Pancreas (tissue), 10 donors: Measurements from ENCODE around the gene MECP2. TPM values are rescaled to one million over a fixed set of nuclear protein-coding genes. Genes with fewer than 3 reads are reported as not detected.

Experiments
- ATAC-seq, 4 donors: fragments of 200-7000 bp; cut with Tn5 transposase; one replicate each; pipeline versions ENCODE4 v1.8.0 to v1.9.1; 2020; ENCODE audit warnings: mild to moderate bottlenecking in 4 of 4, moderate library complexity in 4 of 4
- DNase-seq, 6 donors: peaks; one replicate each; pipeline ENCODE4 v3.0.0-alpha.2; 2020
- FAIRE-seq: peaks from 2 replicates; lab custom pipeline; 2012; peaks lifted over from hg19 to GRCh38; lab: Jason Lieb, UNC
- H3K27ac ChIP-seq, 4 donors: fragments of 200-600 bp; sonication (generic); 1 replicate in 3 of 4; 2 replicates in 1 of 4; pipeline versions ENCODE4 v1.5.0 to v1.8.0; 2020
- H3K27me3 ChIP-seq, 4 donors: fragments of 200-600 bp; one replicate each; pipeline ENCODE4 v1.8.0; 2021
- H3K36me3 ChIP-seq, 3 donors: fragments of 200-600 bp; sonication (generic) in 1 of 3; one replicate each; pipeline versions ENCODE4 v1.5.0 to v1.8.0; 2020 to 2021
- H3K4me1 ChIP-seq, 3 donors: fragments of 200-600 bp; one replicate each; pipeline ENCODE4 v1.8.0; 2021
- H3K4me3 ChIP-seq, 4 donors: fragments of 200-600 bp; sonication (generic) in 2 of 4; one replicate each; pipeline versions ENCODE4 v1.5.0 to v1.8.0; 2020 to 2021
- H3K9me3 ChIP-seq, 4 donors: fragments of 200-600 bp; one replicate each; pipeline ENCODE4 v1.8.0; 2021
- CTCF ChIP-seq, 4 donors: fragments of 200-600 bp; sonication (generic) in 3 of 4; IDR thresholded peaks; one replicate each; pipeline versions ENCODE4 v1.5.0 to v1.8.0; 2021; ENCODE audit warnings: antibody characterized with exemption in 4 of 4
- WGBS, 2 donors: extraction: QIAGEN DNeasy Blood & Tissue Kit; methylation state at CpG; one replicate each; pipeline ENCODE4 v1.1.7; 2013; 5-methylcytosine and 5-hydroxymethylcytosine counted together
- intact Hi-C, 3 donors: fragments of 100-400 bp; cut with DNase I; formaldehyde crosslinking; loops; one replicate each; pipeline versions ENCODE4 v1.11.1 to v1.14.2; 2022
- polyA plus RNA-seq, 2 donors: library from polyadenylated mRNA; stranded (reverse); fragments of 200-250 nt; gene quantifications; one replicate each; pipeline ENCODE4 v1.2.3, GENCODE V29; 2013
- total RNA-seq, 6 donors: library from RNA; stranded (reverse); fragmentation: NEBNext Ultra II Directional in 4 of 6; extraction: Animal tissue kit (Norgen Biotek cat#: 25700) in 4 of 6; gene quantifications; one replicate each; pipeline versions ENCODE4 v1.2.1 to v1.2.4, GENCODE V29; 2021 to 2023
- donor health status: healthy with polysubstance abuse.
- donor health status: DM: no; HTN: no; CAD: no; lungs with moderate emphysema.
- donor health status: DM: no; HTN: no; CAD: no.
- donor health status: control.
- donor health status: control.
- donor health status: Bipolar disorder and iron deficiency.
- donor health status: DM: yes; HTN: yes; CAD: no.
- donor health status: DM: no; HTN: no; CAD: no.
- donor health status: DM: no; HTN: no; CAD: no.
- donor health status: DM: yes; HTN: yes; CAD: no.

MECP2 gene
- total and polyA plus RNA-seq, 8 donors, result 17.7 to 30.8 (median 22.1) TPM

DNA sequence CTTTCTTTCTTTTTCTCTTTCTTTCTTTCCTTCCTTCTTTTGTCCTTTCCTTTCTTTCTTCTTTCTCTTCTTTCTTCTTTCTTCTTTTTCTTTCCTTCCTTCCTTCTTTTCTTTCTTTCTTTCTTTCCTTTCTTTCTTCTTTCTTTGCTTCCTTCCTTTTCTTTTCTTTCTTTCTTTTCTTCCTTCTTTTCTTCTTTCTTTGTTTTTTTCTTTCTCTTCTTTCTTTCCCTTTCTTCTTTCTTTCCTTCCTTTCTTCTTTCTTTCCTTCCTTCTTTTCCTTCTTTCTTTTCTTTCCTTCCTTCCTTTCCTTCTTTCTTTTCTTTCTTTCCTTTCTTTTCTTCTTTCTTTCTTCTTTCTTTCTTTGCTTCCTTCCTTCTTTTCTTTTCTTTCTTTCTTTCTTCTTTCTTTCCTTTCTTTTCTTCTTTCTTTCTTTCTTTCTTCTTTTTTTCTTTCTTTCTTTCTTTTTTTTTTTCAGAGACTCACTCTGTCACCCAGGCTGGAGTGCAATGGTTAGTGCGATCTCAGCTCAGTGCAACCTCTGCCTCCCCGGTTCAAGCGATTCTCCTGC, 106.4 kb downstream of the MECP2 start:
- no peaks in the 10 kb centered on the region for H3K9me3 ChIP-seq
- H3K36me3 ChIP-seq, result no peaks in the 10 kb centered on the region
- no peak for DNase-seq
- 95 to 100% methylated on average over 3 of the region's 3 CpGs for WGBS, 2 donors
- no peak overlapping the region for H3K4me3 ChIP-seq
- H3K27ac ChIP-seq, result no peak overlapping the region
- no peak for ATAC-seq
- intact Hi-C loops, result no loop called here
- no peak for TF ChIP-seq CTCF (IDR thresholded peaks at IDR 0.05)
- FAIRE-seq, result no peak
- peaks cover 0 to 12% (median 0%) of the 10 kb centered on the region in 4 donors for H3K27me3 ChIP-seq
- H3K4me1 ChIP-seq, result no peaks in the 10 kb centered on the region

DNA sequence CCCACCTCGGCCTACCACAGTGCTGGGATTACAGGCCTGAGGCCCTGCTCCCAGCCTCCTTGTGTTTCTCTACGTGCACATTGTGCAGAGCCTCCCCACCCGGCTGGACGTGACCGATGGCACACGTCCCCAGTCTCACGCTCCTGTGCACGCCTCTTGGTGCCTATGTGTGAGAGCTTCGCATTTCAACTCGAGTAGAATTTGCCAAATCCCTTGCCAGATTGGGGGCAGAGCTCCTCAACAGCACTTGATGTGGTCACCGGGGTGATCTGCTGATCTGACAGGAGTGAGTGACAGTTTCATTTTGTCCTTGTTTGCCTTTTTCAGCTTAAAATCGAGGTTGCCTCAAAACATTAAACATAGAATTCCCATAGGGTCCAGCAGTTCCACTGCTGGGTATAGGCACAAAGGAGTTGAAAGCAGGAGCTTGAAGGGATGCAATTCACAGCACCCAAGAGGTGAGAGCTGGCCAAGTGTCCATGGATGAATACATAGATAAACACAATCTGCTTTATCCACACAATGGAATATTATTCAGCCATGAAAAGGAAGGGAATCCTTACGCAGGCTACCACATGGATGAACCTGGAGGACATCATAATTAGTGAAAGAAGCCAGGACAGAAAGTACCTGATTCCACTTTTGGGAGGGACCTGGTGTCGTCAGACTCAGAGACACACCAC, 107.4 kb downstream of the MECP2 start:
- H3K27ac ChIP-seq, result no peak overlapping the region
- no peak overlapping the region for H3K4me3 ChIP-seq
- no peak for FAIRE-seq
- no peaks in the 10 kb centered on the region for H3K4me1 ChIP-seq
- H3K9me3 ChIP-seq, result no peaks in the 10 kb centered on the region
- DNase-seq, result no peak
- intact Hi-C loops, result no loop called here
- ATAC-seq, result no peak
- H3K27me3 ChIP-seq, result peaks cover 0 to 12% (median 0%) of the 10 kb centered on the region in 4 donors
- no peak for TF ChIP-seq CTCF (IDR thresholded peaks at IDR 0.05)
- 86 to 91% methylated on average over 14 of the region's 14 CpGs for WGBS, 2 donors
- H3K36me3 ChIP-seq, result no peaks in the 10 kb centered on the region

GRCh38 chrX:153988493-153988892, 109.0 kb downstream of the MECP2 start:
- WGBS, 2 donors, result 83 to 85% methylated on average over 12 of the region's 12 CpGs
- no peak for FAIRE-seq
- H3K27ac ChIP-seq, result no peak overlapping the region

GRCh38 chrX:153984351-153985178, 113.0 kb downstream of the MECP2 start:
- Histone ChIP-seq H3K4me1 (peaks cover 0 to 5% (median 0%) of the 10 kb centered on the region in 3 donors), H3K27me3 (no peaks in the 10 kb centered on the region), H3K27ac (no peak overlapping the region), H3K9me3 (no peaks in the 10 kb centered on the region), H3K36me3 (no peaks in the 10 kb centered on the region), H3K4me3 (no peak overlapping the region)
- FAIRE-seq, result no peak
- ATAC-seq, result peak in 2 of 4 donors; percentile 5 to 8
- WGBS, 2 donors, result 58 to 59% methylated on average over 20 of the region's 20 CpGs
- TF ChIP-seq CTCF (IDR thresholded peaks at IDR 0.05), result no peak
- DNase-seq, result peak in 2 of 6 donors; percentile 57 to 72
- intact Hi-C loops, result no loop called here

More at GRCh38 chrX:153988493-153988892, 109.0 kb downstream of the MECP2 start:
- Histone ChIP-seq H3K9me3 (no peaks in the 10 kb centered on the region), H3K27me3 (peaks cover 0 to 12% (median 0%) of the 10 kb centered on the region in 4 donors), H3K36me3 (no peaks in the 10 kb centered on the region), H3K4me3 (no peak overlapping the region), H3K4me1 (peaks cover 0 to 3% (median 0%) of the 10 kb centered on the region in 3 donors)
- intact Hi-C loops, result no loop called here
- ATAC-seq, result no peak
- no peak for DNase-seq
- TF ChIP-seq CTCF (IDR thresholded peaks at IDR 0.05), result no peak
